ENCODE measurements around the gene SARDH. TPM values are rescaled to one million over a fixed set of nuclear protein-coding genes. Genes with fewer than 3 reads are reported as not detected.

The SARDH gene
- total RNA-seq, 4 donors from 2014 or later = 0.32 to 0.98 (median 0.44) TPM; not detected in 1

- H3K4me1 ChIP-seq = peaks cover 13% of the 10 kb centered on the region
- no peak for TF ChIP-seq EP300 (IDR thresholded peaks at IDR 0.05)
- no peak for TF ChIP-seq POLR2AphosphoS5 (IDR thresholded peaks at IDR 0.05)
- 86% methylated on average over 33 of the region's 34 CpGs for WGBS
Measured at GRCh38 chr9:133687856-133688761, 50.0 kb downstream of the SARDH start.

GRCh38 chr9:133686642-133687575 is 51.2 kb downstream of the SARDH start:
- no peak for TF ChIP-seq POLR2AphosphoS5 (IDR thresholded peaks at IDR 0.05)
- TF ChIP-seq POLR2A (IDR thresholded peaks at IDR 0.05) = no peak
- TF ChIP-seq CTCF (IDR thresholded peaks at IDR 0.05) = no peak
- TF ChIP-seq EP300 (IDR thresholded peaks at IDR 0.05) = no peak
- no peaks in the 10 kb centered on the region for H3K27me3 ChIP-seq
- no peaks in the 10 kb centered on the region for H3K9me3 ChIP-seq
- no peaks in the 10 kb centered on the region for H3K36me3 ChIP-seq
- no peak overlapping the region for H3K4me3 ChIP-seq
- no peak overlapping the region for H3K27ac ChIP-seq
- H3K4me1 ChIP-seq = peaks cover 16% of the 10 kb centered on the region
- WGBS = 90% methylated on average over 12 of the region's 24 CpGs
- DNase-seq (ENCODE audit: low spot score in 2 of 2) = no peak

More at GRCh38 chr9:133687856-133688761, 50.0 kb downstream of the SARDH start:
- DNase-seq (ENCODE audit: low spot score in 2 of 2) = no peak
- no peaks in the 10 kb centered on the region for H3K36me3 ChIP-seq
- H3K27me3 ChIP-seq = no peaks in the 10 kb centered on the region
- H3K27ac ChIP-seq = no peak overlapping the region
- H3K4me3 ChIP-seq = no peak overlapping the region
- H3K9me3 ChIP-seq = no peaks in the 10 kb centered on the region

GRCh38 chr9:133685653-133686609 is 52.2 kb downstream of the SARDH start:
- no peak for DNase-seq (ENCODE audit: low spot score in 2 of 2)
- Histone ChIP-seq H3K27me3 (no peaks in the 10 kb centered on the region), H3K4me1 (peaks cover 16% of the 10 kb centered on the region), H3K27ac (no peak overlapping the region), H3K36me3 (no peaks in the 10 kb centered on the region), H3K9me3 (no peaks in the 10 kb centered on the region), H3K4me3 (no peak overlapping the region)
- 89% methylated on average over 15 of the region's 18 CpGs for WGBS
- no peak for TF ChIP-seq EP300 (IDR thresholded peaks at IDR 0.05)
- no peak for TF ChIP-seq POLR2AphosphoS5 (IDR thresholded peaks at IDR 0.05)
- TF ChIP-seq CTCF (IDR thresholded peaks at IDR 0.05) = no peak
- no peak for TF ChIP-seq POLR2A (IDR thresholded peaks at IDR 0.05)

GRCh38 chr9:133684936-133685361 is 53.2 kb downstream of the SARDH start:
- Histone ChIP-seq H3K27me3 (no peaks in the 10 kb centered on the region), H3K4me3 (no peak overlapping the region), H3K4me1 (peaks cover 16% of the 10 kb centered on the region), H3K36me3 (no peaks in the 10 kb centered on the region), H3K9me3 (no peaks in the 10 kb centered on the region), H3K27ac (no peak overlapping the region)
- 69% methylated on average over 17 of the region's 17 CpGs for WGBS
- DNase-seq (ENCODE audit: low spot score in 2 of 2) = no peak
- TF ChIP-seq EP300 (IDR thresholded peaks at IDR 0.05) = no peak
- TF ChIP-seq POLR2A (IDR thresholded peaks at IDR 0.05) = no peak
- no peak for TF ChIP-seq POLR2AphosphoS5 (IDR thresholded peaks at IDR 0.05)
- TF ChIP-seq CTCF (IDR thresholded peaks at IDR 0.05) = no peak
